Upper lobe of right lung (tissue), 1 donor: ENCODE results near the gene UTRN. TPM values are rescaled to one million over a fixed set of nuclear protein-coding genes. Genes with fewer than 3 reads are reported as not detected.

Source experiments
- ATAC-seq: fragments of 200-7000 bp; cut with Tn5 transposase; one replicate; pipeline ENCODE4 v1.9.1; 2020; ENCODE audit warnings: mild to moderate bottlenecking, moderate library complexity
- DNase-seq: peaks from one replicate; pipeline ENCODE4 v3.0.0-alpha.2; 2020
- H3K27ac ChIP-seq: fragments of 200-600 bp; one replicate; pipeline ENCODE4 v1.8.0; 2022
- H3K27me3 ChIP-seq: fragments of 200-600 bp; one replicate; pipeline ENCODE4 v1.8.0; 2022; ENCODE audit warnings: mild to moderate bottlenecking
- H3K36me3 ChIP-seq: fragments of 200-600 bp; one replicate; pipeline ENCODE4 v1.8.0; 2022
- H3K4me1 ChIP-seq: fragments of 200-600 bp; one replicate; pipeline ENCODE4 v1.8.0; 2022
- H3K4me3 ChIP-seq: fragments of 200-600 bp; one replicate; pipeline ENCODE4 v1.8.0; 2022; ENCODE audit warnings: mild to moderate bottlenecking
- H3K9me3 ChIP-seq: fragments of 200-600 bp; one replicate; pipeline ENCODE4 v1.8.0; 2022
- intact Hi-C: fragments of 100-400 bp; cut with DNase I; formaldehyde crosslinking; loops from one replicate; pipeline ENCODE4 v1.11.0; 2022
- total RNA-seq: library from RNA; stranded (reverse); fragmentation: NEBNext Ultra II Directional; extraction: Animal tissue kit (Norgen Biotek cat#: 25700); gene quantifications from one replicate; pipeline ENCODE4 v1.2.1, GENCODE V29; 2021
- TF ChIP-seq, protein P1 (sequence below): fragments of 200-600 bp; IDR thresholded peaks from one replicate; pipeline ENCODE4 v1.8.0; 2022; ENCODE audit warnings: antibody characterized with exemption
- donor health status: DM: no; HTN: yes; CAD: no; lungs with severe emphysema.

The UTRN gene
- total RNA-seq, 1 donor from 2014 or later: 316 TPM

- peaks cover 79% of the 10 kb centered on the region for H3K4me1 ChIP-seq
- ATAC-seq (no peak), DNase-seq (no peak)
- H3K4me3 ChIP-seq: no peak overlapping the region
- H3K36me3 ChIP-seq: no peaks in the 10 kb centered on the region
- no peaks in the 10 kb centered on the region for H3K27me3 ChIP-seq
- TF ChIP-seq, protein P1, sequence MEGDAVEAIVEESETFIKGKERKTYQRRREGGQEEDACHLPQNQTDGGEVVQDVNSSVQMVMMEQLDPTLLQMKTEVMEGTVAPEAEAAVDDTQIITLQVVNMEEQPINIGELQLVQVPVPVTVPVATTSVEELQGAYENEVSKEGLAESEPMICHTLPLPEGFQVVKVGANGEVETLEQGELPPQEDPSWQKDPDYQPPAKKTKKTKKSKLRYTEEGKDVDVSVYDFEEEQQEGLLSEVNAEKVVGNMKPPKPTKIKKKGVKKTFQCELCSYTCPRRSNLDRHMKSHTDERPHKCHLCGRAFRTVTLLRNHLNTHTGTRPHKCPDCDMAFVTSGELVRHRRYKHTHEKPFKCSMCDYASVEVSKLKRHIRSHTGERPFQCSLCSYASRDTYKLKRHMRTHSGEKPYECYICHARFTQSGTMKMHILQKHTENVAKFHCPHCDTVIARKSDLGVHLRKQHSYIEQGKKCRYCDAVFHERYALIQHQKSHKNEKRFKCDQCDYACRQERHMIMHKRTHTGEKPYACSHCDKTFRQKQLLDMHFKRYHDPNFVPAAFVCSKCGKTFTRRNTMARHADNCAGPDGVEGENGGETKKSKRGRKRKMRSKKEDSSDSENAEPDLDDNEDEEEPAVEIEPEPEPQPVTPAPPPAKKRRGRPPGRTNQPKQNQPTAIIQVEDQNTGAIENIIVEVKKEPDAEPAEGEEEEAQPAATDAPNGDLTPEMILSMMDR: no peak
- H3K27ac ChIP-seq: no peak overlapping the region
- intact Hi-C loops: no loop called here
- no peaks in the 10 kb centered on the region for H3K9me3 ChIP-seq
Observed at GRCh38 chr6:144317736-144318135, 32.6 kb downstream of the UTRN start.

GRCh38 chr6:144319211-144319610, 34.1 kb downstream of the UTRN start:
- Histone ChIP-seq H3K4me3 (no peak overlapping the region), H3K4me1 (peaks cover 68% of the 10 kb centered on the region), H3K27me3 (no peaks in the 10 kb centered on the region), H3K36me3 (no peaks in the 10 kb centered on the region), H3K27ac (peak overlapping the region; percentile 26), H3K9me3 (no peaks in the 10 kb centered on the region)
- intact Hi-C loops: no loop called here
- no peak for DNase-seq
- peak; percentile 27 for ATAC-seq
- TF ChIP-seq, protein P1: no peak

DNA sequence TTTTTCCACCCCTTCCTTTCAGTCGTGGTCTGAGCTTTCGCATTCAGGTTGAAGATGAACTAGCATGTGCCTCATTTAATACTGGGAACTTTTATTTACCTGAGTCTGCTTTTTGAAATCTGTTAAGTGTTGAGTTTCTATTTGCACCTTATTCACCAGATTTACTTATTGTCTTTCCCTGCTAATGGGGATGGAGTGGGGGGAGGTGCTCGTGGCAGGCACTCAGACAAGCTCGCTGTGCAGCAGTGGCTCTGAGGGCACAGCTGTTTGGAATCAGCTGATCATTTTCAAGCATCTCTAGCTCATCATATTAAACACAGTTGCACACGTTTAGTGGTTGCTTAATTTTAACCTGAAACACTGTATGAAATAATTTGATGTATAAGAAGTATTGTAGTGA, 35.6 kb downstream of the UTRN start:
- DNase-seq (no peak), ATAC-seq (no peak)
- Histone ChIP-seq H3K9me3 (no peaks in the 10 kb centered on the region), H3K27ac (no peak overlapping the region), H3K4me3 (no peak overlapping the region), H3K36me3 (no peaks in the 10 kb centered on the region), H3K27me3 (no peaks in the 10 kb centered on the region), H3K4me1 (peaks cover 60% of the 10 kb centered on the region)
- intact Hi-C loops: no loop called here
- TF ChIP-seq, protein P1: no peak

DNA sequence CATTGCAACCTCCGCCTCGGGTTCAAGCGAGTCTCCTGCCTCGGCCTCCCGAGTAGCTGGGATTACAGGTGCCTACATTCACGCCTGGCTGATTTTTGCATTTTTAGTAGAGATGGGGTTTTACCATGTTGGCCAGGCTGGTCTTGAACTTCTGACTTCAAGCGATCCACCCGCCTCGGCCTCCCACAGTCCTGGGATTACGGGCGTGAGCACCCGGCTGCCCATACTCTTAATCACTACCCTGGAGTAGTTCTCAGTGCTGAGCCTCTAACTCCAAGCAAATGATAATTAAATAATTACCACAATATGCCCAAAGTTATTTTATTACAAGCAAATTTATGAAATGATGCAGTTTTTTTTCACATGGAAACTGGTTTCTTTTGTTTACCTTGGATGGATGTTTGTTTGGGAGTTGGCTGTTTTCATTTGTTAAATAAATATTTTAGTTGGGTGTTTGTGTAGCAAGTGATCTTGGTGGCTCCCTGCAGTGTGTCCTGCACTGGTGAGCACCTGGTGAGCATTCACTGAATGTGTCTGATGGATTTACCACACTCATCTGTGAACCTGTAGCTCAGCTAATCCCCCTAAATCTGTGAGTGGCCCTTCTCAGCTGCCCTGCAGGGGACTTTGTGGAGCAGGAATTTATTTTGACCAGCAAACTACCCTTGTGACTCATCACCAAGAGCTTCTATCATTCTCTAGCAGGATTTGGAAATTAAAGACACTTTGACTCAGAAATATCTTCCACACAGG, 36.9 kb downstream of the UTRN start:
- DNase-seq (no peak), ATAC-seq (no peak)
- H3K27ac ChIP-seq: no peak overlapping the region
- no peak overlapping the region for H3K4me3 ChIP-seq
- H3K36me3 ChIP-seq: no peaks in the 10 kb centered on the region
- intact Hi-C loops: no loop called here
- H3K27me3 ChIP-seq: no peaks in the 10 kb centered on the region
- peaks cover 54% of the 10 kb centered on the region for H3K4me1 ChIP-seq
- TF ChIP-seq, protein P1: no peak
- H3K9me3 ChIP-seq: no peaks in the 10 kb centered on the region

DNA sequence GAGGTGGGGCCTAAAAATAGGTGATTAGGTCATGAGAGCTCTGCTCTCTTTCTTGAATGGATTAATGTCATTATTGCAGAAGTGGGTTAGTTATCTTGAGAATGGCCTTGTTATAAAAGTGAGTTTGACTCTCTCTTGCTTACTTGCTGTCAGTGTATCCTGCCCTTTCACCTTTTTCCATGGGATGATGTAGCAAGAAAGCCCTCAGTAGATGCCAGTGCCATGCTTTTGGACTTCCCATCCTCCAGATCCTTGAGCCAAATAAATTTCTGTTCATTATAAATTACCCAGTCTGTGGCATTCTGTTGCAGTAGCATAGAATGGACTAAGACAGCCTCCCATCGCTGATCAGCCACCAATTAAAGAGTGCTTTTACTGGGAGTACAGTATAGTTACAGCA, 40.1 kb downstream of the UTRN start:
- H3K4me3 ChIP-seq: no peak overlapping the region
- ATAC-seq (no peak), DNase-seq (no peak)
- H3K4me1 ChIP-seq: peaks cover 50% of the 10 kb centered on the region
- no peaks in the 10 kb centered on the region for H3K9me3 ChIP-seq
- intact Hi-C loops: no loop called here
- H3K27me3 ChIP-seq: no peaks in the 10 kb centered on the region
- H3K27ac ChIP-seq: no peak overlapping the region
- TF ChIP-seq, protein P1: no peak
- H3K36me3 ChIP-seq: no peaks in the 10 kb centered on the region
